OCI-LY7 (cell line): ENCODE measurements around the gene LYRM1. TPM values are rescaled to one million over a fixed set of nuclear protein-coding genes. Genes with fewer than 3 reads are reported as not detected.

ENCODE experiments used
- BruUV-seq: library from RNA; stranded (reverse); fragments of 400-500 nt; replicated peaks from 2 replicates; lab custom pipeline; 2021; lab: Mats Ljungman, UMichigan
- CTCF ChIA-PET: fragments of 300-600 bp; sonication (Branson Sonifier 250); formaldehyde crosslinking; loops from one replicate; lab custom pipeline; 2022; ENCODE audit warnings: antibody characterized with exemption; ENCODE audit not compliant: unreplicated experiment; lab: Charles Lee
- POLR2A ChIA-PET: fragments of 300-600 bp; sonication (Branson Sonifier 250); formaldehyde crosslinking; loops from one replicate; lab custom pipeline; 2022; ENCODE audit warnings: antibody characterized with exemption; lab: Charles Lee
- DNase-seq: peaks from one replicate; pipeline ENCODE4 v3.0.0-alpha.2; 2015; ENCODE audit warnings: low spot score
- H2AFZ ChIP-seq: fragments of 200-600 bp; sonication (generic), shearing (Covaris generic); 2 replicates; pipeline ENCODE4 v1.6.1; 2014; ENCODE audit warnings: mild to moderate bottlenecking, antibody characterized with exemption, low read length, moderate library complexity
- H3K27ac ChIP-seq: fragments of 200-600 bp; sonication (generic); 2 replicates; pipeline ENCODE4 v1.5.1; 2014; ENCODE audit warnings: mixed run types, low read depth, mild to moderate bottlenecking, moderate library complexity, low read length, inconsistent platforms; ENCODE audit not compliant: poor library complexity, severe bottlenecking
- H3K36me3 ChIP-seq: fragments of 200-600 bp; sonication (generic); 2 replicates; pipeline ENCODE4 v1.6.1; 2014; ENCODE audit warnings: mild to moderate bottlenecking, antibody characterized with exemption, low read length, moderate library complexity, mixed read lengths; ENCODE audit not compliant: insufficient read depth
- H3K4me1 ChIP-seq: fragments of 200-600 bp; sonication (generic); 2 replicates; pipeline ENCODE4 v1.5.1; 2014; ENCODE audit warnings: mild to moderate bottlenecking, low read length; ENCODE audit not compliant: insufficient read depth, poor library complexity, severe bottlenecking
- H3K4me2 ChIP-seq: fragments of 200-600 bp; sonication (generic); 2 replicates; pipeline ENCODE4 v1.6.1; 2014; ENCODE audit warnings: mild to moderate bottlenecking, low read length
- H3K4me3 ChIP-seq: fragments of 200-600 bp; sonication (generic); 2 replicates; pipeline ENCODE4 v1.5.1; 2014; ENCODE audit warnings: mild to moderate bottlenecking, low read depth, low read length; ENCODE audit not compliant: poor library complexity, severe bottlenecking
- H3K79me2 ChIP-seq: fragments of 200-600 bp; sonication (generic); 2 replicates; pipeline ENCODE4 v1.6.1; 2016; ENCODE audit warnings: low read depth, mild to moderate bottlenecking, low read length, moderate library complexity, mixed read lengths; ENCODE audit not compliant: insufficient read depth
- H3K9me2 ChIP-seq: fragments of 200-600 bp; sonication (generic); 2 replicates; pipeline ENCODE4 v1.6.1; 2016; ENCODE audit warnings: mild to moderate bottlenecking, low read length, mixed read lengths; ENCODE audit not compliant: insufficient read depth
- H3K9me3 ChIP-seq: fragments of 200-600 bp; sonication (generic); 2 replicates; pipeline ENCODE4 v1.6.1; 2014; ENCODE audit warnings: mild to moderate bottlenecking, mixed run types, low read length, mixed read lengths
- H4K20me1 ChIP-seq: fragments of 200-600 bp; sonication (generic); 2 replicates; pipeline ENCODE4 v1.6.1; 2014; ENCODE audit warnings: mild to moderate bottlenecking, antibody characterized with exemption, low read length, moderate library complexity, mixed read lengths; ENCODE audit not compliant: insufficient read depth
- CTCF ChIP-seq: fragments of 200-600 bp; sonication (generic); conservative IDR thresholded peaks from 2 replicates; pipeline ENCODE4 v1.5.1; 2014; ENCODE audit warnings: mild to moderate bottlenecking, antibody characterized with exemption, low read length, moderate library complexity, mixed read lengths
- EZH2phosphoT487 ChIP-seq: fragments of 200-600 bp; sonication (generic); IDR thresholded peaks from 2 replicates; pipeline ENCODE4 v1.6.1; 2018; ENCODE audit warnings: low read depth, borderline replicate concordance, mild to moderate bottlenecking, mixed run types, antibody characterized with exemption, low read length, moderate library complexity, mixed read lengths
- intact Hi-C: fragments of 100-400 bp; cut with micrococcal nuclease; formaldehyde crosslinking; loops from one replicate; pipeline ENCODE4 v1.10.0; 2022; ENCODE audit not compliant: unreplicated experiment
- total RNA-seq, 2 experiments: library from RNA; depleted of rRNA in 1 of 2; stranded (reverse); fragments of >200 nt in 1 of 2; shearing (Covaris generic) in 1 of 2; gene quantifications; 2 replicates each; pipeline ENCODE4 v1.2.3, GENCODE V29; 2014 to 2022

LYRM1 gene
- total RNA-seq, 2 experiments from 2014 or later: 23.3 to 24.0 TPM

- CTCF ChIA-PET: no interaction called here
- Histone ChIP-seq H3K79me2 (peaks cover 27% of the 10 kb centered on the region; the same call in 1 of the 2 replicates), H3K27ac (no peak overlapping the region)
These were observed 1.5 kb upstream of the LYRM1 start for GRCh38 chr16:20899071-20899470.

GRCh38 chr16:20899477-20900298 is 883 bp upstream of the LYRM1 start:
- POLR2A ChIA-PET: interaction anchor here (0.7 to 1.2 kb wide), 3 partner anchors 24 to 1344 kb away, joined by 5 to 6 read pairs (median 5); partner anchors contain the start of genes ERI2, REXO5 and VPS35L
- peak; percentile 9 for DNase-seq
- peak overlapping the region; percentile 91 for H3K4me2 ChIP-seq
- peaks cover 27% of the 10 kb centered on the region; the same call in 1 of the 2 replicates for H3K79me2 ChIP-seq
- H3K9me2 ChIP-seq: no peaks in the 10 kb centered on the region
- no TSS peak for BruUV-seq
- H4K20me1 ChIP-seq: peaks cover 14% of the 10 kb centered on the region; the same call in 1 of the 2 replicates
- peak overlapping the region; percentile 75 for H3K4me3 ChIP-seq
- peaks cover 45% of the 10 kb centered on the region for H3K4me1 ChIP-seq
- H3K36me3 ChIP-seq: peaks cover 35% of the 10 kb centered on the region
- peak overlapping the region; percentile 7 for H3K27ac ChIP-seq
- H3K9me3 ChIP-seq: no peaks in the 10 kb centered on the region
- intact Hi-C loops: loop anchor here (2.0 to 10.0 kb wide), 3 partner anchors 25 to 1398 kb away; partner anchors contain the start of genes ERI2, POLR3E and REXO5
- H2AFZ ChIP-seq: peak overlapping the region; percentile 75; the same call in 1 of the 2 replicates
- CTCF ChIA-PET: no interaction called here
- TF ChIP-seq EZH2phosphoT487: no peak
- no peak for TF ChIP-seq CTCF

More at GRCh38 chr16:20899071-20899470, 1.5 kb upstream of the LYRM1 start:
- no peak for TF ChIP-seq EZH2phosphoT487
- no peak for TF ChIP-seq CTCF
- H3K9me3 ChIP-seq: no peaks in the 10 kb centered on the region
- peaks cover 38% of the 10 kb centered on the region for H3K4me1 ChIP-seq
- intact Hi-C loops: no loop called here
- peak overlapping the region; percentile 91 for H3K4me2 ChIP-seq
- POLR2A ChIA-PET: interaction anchor here (0.7 kb wide), 1 partner anchor 1343 kb away, joined by 6 read pairs; the partner anchor contains the start of gene VPS35L
- no peaks in the 10 kb centered on the region for H3K9me2 ChIP-seq
- H3K4me3 ChIP-seq: peak overlapping the region; percentile 75
- DNase-seq: no peak
- peaks cover 39% of the 10 kb centered on the region for H3K36me3 ChIP-seq
- peaks cover 9% of the 10 kb centered on the region; the same call in 1 of the 2 replicates for H4K20me1 ChIP-seq
- BruUV-seq: no TSS peak
- no peak overlapping the region for H2AFZ ChIP-seq
